IPS-18a (cell line): ENCODE measurements around the gene GDF15.
A peak's percentile ranks its signal among the peaks of the same experiment; 100 is the strongest.
"Not testable (repeated sequence)": the region's sequence is repeated elsewhere in the genome, so short reads cannot be mapped to it uniquely, and the experiment has no call there.

Experiments used
- H3K27ac ChIP-seq: one replicate; pipeline ENCODE4 v1.5.1; 2013; ENCODE audit warnings: low read length
- H3K27me3 ChIP-seq: one replicate; pipeline ENCODE4 v1.6.1; 2013; ENCODE audit warnings: mild to moderate bottlenecking, low read length; ENCODE audit not compliant: control insufficient read depth, insufficient read depth
- H3K36me3 ChIP-seq: one replicate; pipeline ENCODE4 v1.6.1; 2013; ENCODE audit warnings: low read depth, low read length; ENCODE audit not compliant: control insufficient read depth
- H3K4me1 ChIP-seq: one replicate; pipeline ENCODE4 v1.6.1; 2013; ENCODE audit warnings: low read depth, low read length; ENCODE audit not compliant: control insufficient read depth
- H3K4me3 ChIP-seq: one replicate; pipeline ENCODE4 v1.5.1; 2013; ENCODE audit warnings: low read length
- H3K9ac ChIP-seq: one replicate; pipeline ENCODE4 v1.6.1; 2013; ENCODE audit warnings: mild to moderate bottlenecking, low read length, moderate library complexity
- H3K9me3 ChIP-seq: one replicate; pipeline ENCODE4 v1.6.1; 2013; ENCODE audit warnings: low read depth, low read length; ENCODE audit not compliant: control insufficient read depth

Gene GDF15

GRCh38 chr19:18397242-18398202 lies 11.6 kb downstream of the GDF15 start, which contains the start of gene LRRC25:
LRRC25 (minus strand) TSS chr19:18397622; CDS start chr19:18396963, 659 bp downstream.
- H3K9ac ChIP-seq, result no peak within 1 kb of the TSS
- H3K4me3 ChIP-seq, result peak within 1 kb of the TSS; percentile 35
- no peaks in the 10 kb centered on the region for H3K36me3 ChIP-seq
- H3K27ac ChIP-seq, result no peak within 1 kb of the TSS
- peaks cover 7% of the 10 kb centered on the region for H3K4me1 ChIP-seq
- peaks cover 8% of the 10 kb centered on the region for H3K27me3 ChIP-seq
- no peaks in the 10 kb centered on the region for H3K9me3 ChIP-seq

- H3K27ac ChIP-seq, result no peak overlapping the region
- no peaks in the 10 kb centered on the region for H3K9me3 ChIP-seq
- H3K36me3 ChIP-seq, result no peaks in the 10 kb centered on the region
- no peak overlapping the region for H3K4me3 ChIP-seq
- peaks cover 7% of the 10 kb centered on the region for H3K4me1 ChIP-seq
- H3K9ac ChIP-seq, result no peak overlapping the region
- peaks cover 8% of the 10 kb centered on the region for H3K27me3 ChIP-seq
Measured at GRCh38 chr19:18399008-18399407, 13.1 kb downstream of the GDF15 start.

- H3K36me3 ChIP-seq, result no peaks in the 10 kb centered on the region
- peaks cover 8% of the 10 kb centered on the region for H3K27me3 ChIP-seq
- no peak overlapping the region for H3K4me3 ChIP-seq
- no peaks in the 10 kb centered on the region for H3K9me3 ChIP-seq
- peaks cover 7% of the 10 kb centered on the region for H3K4me1 ChIP-seq
- H3K27ac ChIP-seq, result no peak overlapping the region
- H3K9ac ChIP-seq, result no peak overlapping the region
Measured at GRCh38 chr19:18401580-18402112, 15.7 kb downstream of the GDF15 start.

- not testable (repeated sequence) for H3K4me1 ChIP-seq, H3K9ac ChIP-seq, H3K27ac ChIP-seq, H3K27me3 ChIP-seq, H3K4me3 ChIP-seq, H3K36me3 ChIP-seq, H3K9me3 ChIP-seq
Measured at GRCh38 chr19:18402455-18403248, 16.7 kb downstream of the GDF15 start.

GRCh38 chr19:18405754-18406153 lies 19.8 kb downstream of the GDF15 start:
- not testable (repeated sequence) for H3K27ac ChIP-seq, H3K4me1 ChIP-seq, H3K27me3 ChIP-seq, H3K9ac ChIP-seq, H3K36me3 ChIP-seq, H3K4me3 ChIP-seq, H3K9me3 ChIP-seq

GRCh38 chr19:18406749-18407148 lies 20.8 kb downstream of the GDF15 start:
- H3K9ac ChIP-seq, result no peak overlapping the region
- no peaks in the 10 kb centered on the region for H3K4me1 ChIP-seq
- no peak overlapping the region for H3K4me3 ChIP-seq
- H3K27me3 ChIP-seq, result no peaks in the 10 kb centered on the region
- H3K36me3 ChIP-seq, result no peaks in the 10 kb centered on the region
- no peak overlapping the region for H3K27ac ChIP-seq
- no peaks in the 10 kb centered on the region for H3K9me3 ChIP-seq

GRCh38 chr19:18408053-18408476 lies 22.1 kb downstream of the GDF15 start:
- Histone ChIP-seq H3K4me3 (no peak overlapping the region), H3K36me3 (no peaks in the 10 kb centered on the region), H3K4me1 (no peaks in the 10 kb centered on the region), H3K27ac (no peak overlapping the region), H3K9ac (no peak overlapping the region), H3K27me3 (no peaks in the 10 kb centered on the region), H3K9me3 (no peaks in the 10 kb centered on the region)

- Histone ChIP-seq H3K4me3 (no peak overlapping the region), H3K4me1 (peaks cover 7% of the 10 kb centered on the region), H3K9ac (no peak overlapping the region), H3K27ac (no peak overlapping the region), H3K36me3 (no peaks in the 10 kb centered on the region), H3K27me3 (peaks cover 15% of the 10 kb centered on the region), H3K9me3 (no peaks in the 10 kb centered on the region)
Measured at GRCh38 chr19:18412610-18413239, 26.8 kb downstream of the GDF15 start.

GRCh38 chr19:18414504-18415177 lies 28.7 kb downstream of the GDF15 start:
- Histone ChIP-seq H3K27me3 (peaks cover 28% of the 10 kb centered on the region), H3K4me1 (peaks cover 10% of the 10 kb centered on the region), H3K27ac (no peak overlapping the region), H3K9me3 (no peaks in the 10 kb centered on the region), H3K9ac (no peak overlapping the region), H3K36me3 (no peaks in the 10 kb centered on the region), H3K4me3 (no peak overlapping the region)

GRCh38 chr19:18415178-18415867 lies 29.4 kb downstream of the GDF15 start:
- Histone ChIP-seq H3K27me3 (peaks cover 35% of the 10 kb centered on the region), H3K4me3 (no peak overlapping the region), H3K4me1 (peaks cover 10% of the 10 kb centered on the region), H3K36me3 (no peaks in the 10 kb centered on the region), H3K27ac (no peak overlapping the region), H3K9ac (no peak overlapping the region), H3K9me3 (no peaks in the 10 kb centered on the region)
